Activated CD4-positive, CD25-positive, alpha-beta regulatory T cell treated with anti-CD3 and anti-CD28 coated beads, Interleukin-2, amount 50 U/mL, for 24 hours (primary cell): Measurements from ENCODE around the gene GPR15LG.
A peak's percentile ranks its signal among the peaks of the same experiment; 100 is the strongest.
"Not testable (repeated sequence)": the region's sequence is repeated elsewhere in the genome, so short reads cannot be mapped to it uniquely, and the experiment has no call there.

Source experiments
- ATAC-seq, 2 donors: fragments of 150-1000 bp; cut with Tn5 transposase; one replicate each; pipeline ENCODE4 v1.10.0; 2021; ENCODE audit warnings: mild to moderate bottlenecking in 1 of 2, moderate library complexity in 1 of 2

Gene GPR15LG

GRCh38 chr10:84173501-84173929 lies at the start of gene GPR15LG:
GPR15LG (plus strand) TSS chr10:84173801; CDS start chr10:84173852, 51 bp downstream.
- no peak for ATAC-seq

DNA sequence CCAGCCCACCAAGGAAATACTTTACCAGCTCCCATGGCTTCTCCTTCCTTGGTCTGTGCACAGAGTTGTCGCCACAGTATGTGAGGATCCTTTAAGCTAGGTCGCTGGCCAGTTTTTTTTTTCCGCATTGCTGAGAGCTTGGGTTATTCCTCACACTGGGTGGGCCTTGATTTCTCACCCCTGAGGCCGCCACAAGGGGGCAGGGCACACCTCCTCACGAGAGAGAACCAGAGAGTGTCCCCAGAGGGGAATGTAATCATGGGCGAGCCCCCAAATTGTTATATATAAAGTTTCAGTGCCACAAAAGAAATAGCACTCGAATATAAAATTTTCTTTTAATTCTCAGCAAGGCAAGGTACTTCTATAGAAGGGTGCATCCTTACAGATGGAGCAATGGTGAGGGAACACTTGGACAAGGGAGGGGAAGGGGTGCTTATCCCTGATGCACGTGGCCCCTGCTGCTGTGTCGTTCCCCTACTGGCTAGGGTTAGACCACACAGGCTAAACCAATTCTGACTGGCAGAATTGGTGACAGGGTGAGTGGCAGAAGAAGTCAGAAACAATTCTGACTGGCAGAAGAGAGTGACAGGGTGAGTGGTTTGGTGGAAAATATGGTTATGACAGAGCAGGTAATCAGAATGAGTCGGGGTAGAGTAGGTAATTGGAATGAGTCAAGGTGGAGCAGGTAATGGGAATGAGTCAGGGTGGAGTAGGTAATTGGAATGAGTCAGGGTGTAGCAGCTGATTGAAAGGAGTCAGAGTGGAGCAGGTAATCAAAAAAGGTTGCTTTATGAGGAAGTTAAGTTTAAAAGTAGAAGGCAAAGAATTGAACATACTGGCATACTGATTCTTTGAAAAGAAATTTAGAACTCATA lies 47.5 kb upstream of the GPR15LG start:
- peak in 1 of 2 donors; percentile 62 for ATAC-seq

DNA sequence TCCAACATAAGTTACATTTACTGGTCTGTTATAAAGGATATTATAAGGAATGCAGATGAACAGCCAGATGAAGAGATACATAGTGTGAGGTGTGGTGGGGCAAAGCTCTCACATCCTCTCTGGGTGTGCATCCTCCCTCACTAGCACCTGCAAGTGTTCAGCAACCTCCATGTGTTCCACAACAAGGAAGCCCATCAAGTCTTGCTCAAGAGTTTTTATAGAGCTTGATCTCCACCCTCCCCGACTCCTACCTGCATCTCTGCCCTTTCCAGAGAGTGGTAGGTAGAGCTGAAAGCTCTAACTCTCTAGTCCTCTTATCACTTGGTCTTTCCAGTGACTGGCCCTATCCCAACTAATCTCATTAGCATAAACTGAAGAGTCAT lies 46.8 kb upstream of the GPR15LG start:
- no peak for ATAC-seq

- ATAC-seq = no peak
Measured at GRCh38 chr10:84135836-84136235, 37.8 kb upstream of the GPR15LG start.

- ATAC-seq = no peak
Measured at GRCh38 chr10:84137811-84138210, 35.8 kb upstream of the GPR15LG start.

DNA sequence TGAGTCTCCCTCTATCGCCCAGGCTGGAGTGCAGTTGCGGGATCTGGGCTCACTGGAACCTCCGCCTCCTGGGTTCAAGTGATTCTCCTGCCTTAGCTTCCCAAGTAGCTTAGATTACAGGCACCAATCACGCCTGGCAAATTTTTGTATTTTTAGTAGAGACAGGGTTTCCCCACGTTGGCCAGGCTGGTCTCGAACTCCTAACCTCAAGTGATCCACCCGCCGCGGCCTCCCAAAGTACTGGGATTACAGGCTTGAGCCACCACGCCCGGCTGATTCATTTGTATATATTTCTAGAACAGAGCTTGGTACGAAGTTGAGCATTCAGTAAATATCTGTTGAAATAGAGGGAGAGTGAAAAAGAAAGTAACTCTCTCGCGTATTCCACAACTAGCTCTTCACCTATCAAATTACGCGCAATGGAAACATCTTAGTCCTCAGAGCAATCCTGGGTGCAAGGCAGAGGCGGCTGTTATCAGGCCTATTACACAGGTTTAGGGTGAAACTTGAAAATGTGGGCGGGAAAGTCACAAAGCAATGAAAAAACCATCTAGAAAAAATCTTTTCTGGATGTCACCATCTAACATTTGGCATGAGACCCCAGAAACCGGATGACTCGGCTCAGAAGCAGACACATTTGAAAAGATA lies 35.0 kb upstream of the GPR15LG start:
- peak; percentile 71 to 80 for ATAC-seq

DNA sequence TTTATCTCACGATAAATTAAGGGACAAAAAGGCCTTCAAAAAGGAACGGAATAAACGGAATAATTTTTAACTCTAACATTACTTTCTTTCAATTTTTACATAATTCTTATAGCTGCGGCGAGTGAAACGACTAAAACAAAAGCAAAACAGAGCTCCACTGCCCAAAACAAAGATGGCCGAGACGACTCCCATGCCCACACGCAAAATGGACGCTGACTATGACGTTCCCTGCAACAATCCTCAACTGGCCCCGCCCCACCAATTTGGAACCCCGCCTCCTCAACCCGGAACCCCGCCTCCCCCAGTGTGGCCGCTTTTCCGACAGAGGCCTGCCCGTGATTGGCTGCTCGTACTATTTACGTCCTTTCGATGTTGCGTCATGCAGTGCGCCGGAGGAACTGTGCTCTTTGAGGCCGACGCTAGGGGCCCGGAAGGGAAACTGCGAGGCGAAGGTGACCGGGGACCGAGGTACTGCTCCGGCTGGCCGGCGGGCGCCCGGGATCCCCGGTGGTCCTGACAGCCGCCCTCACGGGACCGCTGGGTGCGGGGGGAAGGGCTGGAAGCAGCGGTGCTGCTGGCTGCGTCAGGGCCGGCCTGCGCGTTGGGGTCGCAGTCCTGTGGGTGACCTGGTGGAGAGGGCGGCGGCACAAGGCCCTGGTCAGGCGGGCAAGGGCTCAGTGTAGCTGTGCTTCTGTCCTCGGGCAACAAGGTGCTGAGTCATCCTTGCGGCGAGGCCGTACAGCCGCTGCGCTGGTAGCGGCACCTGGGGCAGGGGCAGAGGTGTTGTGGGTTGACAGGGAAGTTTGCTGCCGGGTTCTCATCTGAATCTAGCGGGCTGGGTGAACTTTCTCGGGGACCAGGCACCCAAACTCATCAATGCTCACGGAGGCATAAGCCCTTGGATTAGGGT lies 34.2 kb upstream of the GPR15LG start, which contains the start of gene GHITM:
TSS of gene GHITM (plus strand) at position 384 of the 910 bp plus-strand sequence. CDS start 1,992 bp downstream, outside the sequence.
- peak; percentile 85 to 88 for ATAC-seq

- no peak for ATAC-seq
Measured at GRCh38 chr10:84140036-84140379, 33.6 kb upstream of the GPR15LG start.

DNA sequence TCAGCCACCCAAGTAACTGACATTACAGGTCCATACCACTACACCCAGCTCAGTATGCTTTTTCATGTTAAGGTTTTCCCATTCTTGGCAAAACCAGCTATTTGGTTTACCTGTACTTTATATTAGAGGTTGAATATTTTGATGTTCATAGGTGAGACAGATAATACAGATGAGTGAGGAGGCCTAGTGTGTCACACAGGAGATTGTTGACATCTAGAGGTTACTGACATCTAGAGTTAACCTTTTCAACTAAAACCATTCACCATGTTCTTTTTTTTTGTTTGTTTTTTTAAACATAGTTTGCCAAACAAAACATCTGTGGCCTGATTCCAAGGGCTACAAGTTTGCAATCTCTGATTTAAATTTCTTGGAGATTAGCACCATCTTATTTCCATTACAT lies 26.3 kb upstream of the GPR15LG start:
- no peak for ATAC-seq

DNA sequence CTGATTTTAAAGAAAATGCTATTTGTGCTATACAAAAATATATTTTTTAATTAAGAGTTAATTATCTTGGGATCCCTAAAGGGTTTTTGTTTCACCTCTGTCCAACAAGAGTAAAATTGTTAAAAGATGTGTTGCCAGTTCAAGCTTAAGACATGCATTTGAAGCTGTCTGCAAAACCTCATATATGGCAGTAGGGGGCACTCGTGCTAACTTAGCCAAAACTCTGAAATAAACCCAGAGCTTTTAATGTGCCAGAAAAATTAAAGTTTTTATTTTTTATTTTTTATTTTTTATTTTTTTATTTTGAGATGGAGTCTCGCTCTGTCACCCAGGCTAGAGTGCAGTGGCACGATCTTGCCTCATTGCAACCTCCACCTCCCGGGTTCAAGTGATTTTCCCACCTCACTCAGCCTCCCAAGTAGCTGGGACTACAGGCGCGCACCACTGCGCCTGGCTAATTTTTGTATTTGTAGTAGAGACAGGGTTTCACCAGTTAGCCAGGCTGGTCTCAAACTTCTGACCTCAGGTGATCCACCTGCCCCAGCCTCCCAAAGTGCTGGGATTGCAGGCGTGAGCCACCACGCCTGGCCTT lies 25.5 kb upstream of the GPR15LG start:
- ATAC-seq = not testable (repeated sequence)

- no peak for ATAC-seq
Measured at GRCh38 chr10:84149854-84150253, 23.7 kb upstream of the GPR15LG start.

DNA sequence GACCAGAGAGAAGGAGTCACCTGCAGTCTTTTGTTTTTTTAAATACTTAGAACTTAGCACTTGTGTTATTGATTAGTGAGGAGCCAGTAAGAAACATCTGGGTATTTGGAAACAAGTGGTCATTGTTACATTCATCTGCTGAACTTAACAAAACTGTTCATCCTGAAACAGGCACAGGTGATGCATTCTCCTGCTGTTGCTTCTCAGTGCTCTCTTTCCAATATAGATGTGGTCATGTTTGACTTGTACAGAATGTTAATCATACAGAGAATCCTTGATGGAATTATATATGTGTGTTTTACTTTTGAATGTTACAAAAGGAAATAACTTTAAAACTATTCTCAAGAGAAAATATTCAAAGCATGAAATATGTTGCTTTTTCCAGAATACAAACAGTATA lies 20.8 kb upstream of the GPR15LG start:
- ATAC-seq = no peak

DNA sequence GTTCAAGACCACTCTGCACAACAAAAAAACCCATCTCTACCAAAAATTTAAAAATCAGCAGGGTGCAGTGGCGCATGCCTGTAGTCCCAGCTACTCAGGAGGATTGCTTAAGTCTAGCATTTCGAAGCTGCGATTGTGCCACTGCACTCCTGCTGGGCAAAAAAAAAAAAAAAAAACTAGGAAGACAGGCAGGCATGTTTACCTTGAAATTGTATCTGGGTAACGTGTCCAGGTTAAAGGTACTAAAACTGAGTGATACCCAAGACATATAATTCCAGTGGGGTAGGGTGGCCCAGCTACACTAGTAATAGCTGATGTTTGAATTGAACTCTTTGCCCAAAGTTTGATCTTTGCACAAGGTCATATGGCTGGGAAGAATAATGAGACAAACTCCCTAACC lies 18.1 kb upstream of the GPR15LG start:
- no peak for ATAC-seq

DNA sequence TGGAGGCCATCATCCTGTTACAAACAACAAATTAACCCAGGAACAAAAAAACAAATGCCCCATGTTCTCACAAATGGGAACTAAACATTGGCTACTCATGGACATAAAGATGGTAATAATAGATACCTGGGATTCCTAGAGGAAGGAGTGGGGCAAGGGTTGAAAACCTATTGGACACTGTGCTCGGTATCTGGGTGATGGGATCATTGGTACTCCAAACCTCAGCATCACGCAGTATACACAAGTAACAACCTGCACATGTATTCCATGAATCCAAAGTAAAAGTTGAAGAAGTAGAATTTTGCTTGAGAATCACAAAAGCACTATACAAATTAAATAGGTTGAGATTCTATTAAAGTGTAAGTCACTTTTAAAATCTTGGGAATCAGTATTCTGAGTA lies 17.6 kb upstream of the GPR15LG start:
- ATAC-seq = no peak

DNA sequence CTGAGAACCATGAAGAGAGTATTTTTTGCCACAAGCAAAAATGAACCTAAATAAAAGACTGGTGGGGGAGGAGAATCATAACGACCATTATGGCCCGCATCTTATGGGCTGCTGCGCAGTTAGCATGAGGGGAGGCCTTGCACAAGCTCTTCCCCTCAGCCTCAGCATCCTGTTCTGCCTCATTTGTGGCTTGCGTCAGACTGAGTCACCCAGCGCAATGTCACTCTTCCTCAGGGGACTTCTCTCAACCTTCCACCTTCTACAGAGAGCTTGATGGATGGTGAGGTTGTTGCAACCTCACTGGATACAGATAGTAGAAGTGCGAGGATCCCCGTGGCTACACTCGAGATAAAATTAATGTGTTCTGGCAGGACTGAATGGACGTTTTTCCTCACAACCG lies 16.8 kb upstream of the GPR15LG start:
- ATAC-seq = peak; percentile 68 to 69

GRCh38 chr10:84158061-84158460 lies 15.5 kb upstream of the GPR15LG start:
- no peak for ATAC-seq

DNA sequence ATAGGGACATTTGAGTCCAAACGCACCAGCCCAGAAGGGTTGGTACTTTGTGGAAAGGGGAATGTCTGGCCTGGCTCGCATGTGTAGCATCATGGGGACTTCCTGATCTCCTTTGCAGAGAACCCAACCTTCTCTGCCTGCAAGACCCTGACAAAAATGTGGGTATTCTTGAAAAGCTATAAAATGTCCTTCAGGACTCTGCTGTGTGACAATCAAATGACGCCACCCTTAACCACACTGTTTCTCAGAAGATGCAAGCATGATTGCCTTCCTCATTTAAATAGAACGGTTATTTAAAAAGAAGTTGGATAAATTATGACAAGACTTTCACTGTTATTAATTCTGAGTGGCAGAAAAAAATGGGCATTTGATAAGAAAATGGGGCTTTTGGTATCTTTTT lies 15.1 kb upstream of the GPR15LG start:
- ATAC-seq = no peak

DNA sequence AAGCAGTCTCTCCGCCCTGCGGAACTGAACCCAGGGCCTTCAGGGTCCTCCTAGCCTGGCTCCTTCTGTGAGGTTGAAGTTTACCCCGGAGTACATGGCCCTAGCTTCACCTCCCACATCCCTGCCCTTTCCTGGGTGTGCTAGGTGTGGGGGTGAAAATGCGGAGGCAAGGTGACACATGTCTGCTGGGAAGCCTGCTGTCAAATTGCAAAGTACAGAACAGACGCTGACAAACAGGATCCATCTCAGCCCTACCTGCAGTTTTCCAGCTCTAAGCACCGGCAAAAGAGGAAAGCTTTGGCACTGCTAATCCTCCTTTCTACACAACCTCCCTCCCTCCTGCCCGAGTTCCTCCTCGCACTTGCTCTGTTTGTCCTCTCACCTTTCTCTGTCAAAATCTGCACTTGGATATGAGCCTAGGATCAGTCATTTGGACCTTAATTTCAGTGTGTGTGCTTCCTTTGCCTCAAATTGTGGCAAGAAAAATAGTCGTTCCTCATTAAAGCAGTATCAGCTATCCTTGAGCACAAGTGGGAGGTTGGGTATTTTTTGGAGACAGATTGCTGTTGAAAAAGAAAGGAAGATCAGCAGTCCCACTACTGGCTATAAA lies 14.4 kb upstream of the GPR15LG start:
- no peak for ATAC-seq

DNA sequence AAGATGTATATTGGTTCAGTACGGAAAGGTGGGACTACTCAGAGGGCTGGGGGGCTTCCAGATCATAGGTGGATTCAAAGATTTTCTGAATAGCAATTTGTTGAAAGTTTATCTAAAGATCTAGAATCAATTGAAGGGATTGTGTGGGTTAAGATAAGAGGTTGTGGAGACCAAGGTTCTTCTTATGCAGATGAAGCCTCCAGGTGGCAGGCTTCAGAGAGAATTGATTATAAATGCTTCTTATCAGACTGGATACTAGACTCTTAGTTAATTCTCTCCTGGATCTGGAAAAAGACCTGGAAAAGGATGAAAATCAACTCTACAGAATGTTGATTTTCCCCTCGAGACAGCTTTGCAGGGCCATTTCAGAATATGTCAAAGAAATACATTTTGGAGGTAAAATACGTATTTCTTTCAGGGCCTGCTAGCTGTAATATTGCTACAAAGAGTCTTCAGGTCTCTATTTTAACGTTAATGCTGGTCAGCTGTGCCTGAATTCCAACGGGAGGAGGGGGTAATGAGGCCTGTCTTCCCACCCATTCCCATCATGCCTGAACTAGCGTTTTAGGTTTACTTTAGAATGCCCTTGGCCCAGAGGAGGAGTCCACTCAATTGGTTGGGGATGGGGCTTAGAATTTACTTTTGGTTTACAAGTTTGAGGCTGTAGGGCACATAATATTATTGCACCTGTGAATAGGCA lies 12.8 kb upstream of the GPR15LG start:
- no peak for ATAC-seq

GRCh38 chr10:84163996-84164395 lies 9.6 kb upstream of the GPR15LG start:
- ATAC-seq = no peak

DNA sequence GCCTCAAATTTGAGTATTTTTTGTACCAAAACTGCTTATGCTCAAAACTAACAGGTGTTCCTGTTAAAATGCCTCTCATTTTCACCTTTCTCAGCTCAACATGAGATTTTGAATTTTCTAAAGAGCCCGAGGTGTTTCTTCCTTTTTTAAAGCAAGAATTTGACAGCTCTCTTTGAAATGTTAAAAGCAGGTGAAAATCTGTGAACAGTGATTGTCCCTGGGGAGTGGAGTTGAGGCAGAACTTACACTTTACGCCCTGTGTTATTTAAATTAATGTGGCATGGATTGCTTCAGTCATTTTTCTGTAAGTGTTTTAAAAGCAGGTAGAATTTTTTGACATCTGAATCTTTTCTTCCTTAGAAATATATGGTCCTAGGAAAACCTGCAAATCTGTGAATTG lies 9.2 kb upstream of the GPR15LG start:
- no peak for ATAC-seq
